Measurements from ENCODE around the gene MBD2. TPM values are rescaled to one million over a fixed set of nuclear protein-coding genes. Genes with fewer than 3 reads are reported as not detected.

MBD2 gene
- total RNA-seq, 2 experiments from 2014 or later = 101 to 102 TPM

GRCh38 chr18:54255141-54255540, 30.7 kb upstream of the MBD2 start:
- Mint-ChIP-seq H3K4me3 (no peak overlapping the region), H3K4me1 (ENCODE audit: low read depth) (peaks cover 18% of the 10 kb centered on the region), H3K36me3 (ENCODE audit: low read depth) (no peaks in the 10 kb centered on the region), H3K27me3 (no peaks in the 10 kb centered on the region), H3K27ac (no peak overlapping the region), H3K9me3 (no peaks in the 10 kb centered on the region)
- no peak for TF ChIP-seq CTCF (IDR thresholded peaks at IDR 0.05)
- CTCF ChIA-PET = no interaction called here
- DNase-seq (no peak), ATAC-seq (no peak)
- POLR2A ChIA-PET = no interaction called here
- intact Hi-C loops (cut with micrococcal nuclease) = no loop called here

GRCh38 chr18:54254265-54254758, 29.8 kb upstream of the MBD2 start:
- no peaks in the 10 kb centered on the region for H3K9me3 Mint-ChIP-seq
- H3K4me1 Mint-ChIP-seq (ENCODE audit: low read depth) = peaks cover 16% of the 10 kb centered on the region
- TF ChIP-seq CTCF (IDR thresholded peaks at IDR 0.05) = no peak
- ATAC-seq = no peak
- no peaks in the 10 kb centered on the region for H3K27me3 Mint-ChIP-seq
- intact Hi-C loops (cut with micrococcal nuclease) = no loop called here
- DNase-seq = no peak
- no peak overlapping the region for H3K27ac Mint-ChIP-seq
- ChIA-PET POLR2A (no interaction called here), CTCF (no interaction called here)
- no peak overlapping the region for H3K4me3 Mint-ChIP-seq
- H3K36me3 Mint-ChIP-seq (ENCODE audit: low read depth) = no peaks in the 10 kb centered on the region

GRCh38 chr18:54251606-54252390, 27.3 kb upstream of the MBD2 start:
- POLR2A ChIA-PET = no interaction called here
- CTCF ChIA-PET = interaction anchor here (1.0 kb wide), 1 partner anchor 18 kb away, joined by 4 read pairs; the partner anchor contains the start of gene POLI
- intact Hi-C loops (cut with micrococcal nuclease) = no loop called here
- no peaks in the 10 kb centered on the region for H3K36me3 Mint-ChIP-seq (ENCODE audit: low read depth)
- ATAC-seq (peak; percentile 27), DNase-seq (no peak)
- no peaks in the 10 kb centered on the region for H3K27me3 Mint-ChIP-seq
- H3K9me3 Mint-ChIP-seq = no peaks in the 10 kb centered on the region
- peaks cover 23% of the 10 kb centered on the region for H3K4me1 Mint-ChIP-seq (ENCODE audit: low read depth)
- no peak overlapping the region for H3K27ac Mint-ChIP-seq
- no peak overlapping the region for H3K4me3 Mint-ChIP-seq
- TF ChIP-seq CTCF (IDR thresholded peaks at IDR 0.05) = no peak

GRCh38 chr18:54250846-54251261, 26.4 kb upstream of the MBD2 start:
- no peak for TF ChIP-seq CTCF (IDR thresholded peaks at IDR 0.05)
- ATAC-seq = peak; percentile 56

GRCh38 chr18:54247511-54248175, 23.2 kb upstream of the MBD2 start:
- H3K4me1 Mint-ChIP-seq (ENCODE audit: low read depth) = peaks cover 23% of the 10 kb centered on the region
- no peak for DNase-seq
- intact Hi-C loops (cut with micrococcal nuclease) = no loop called here
- no peaks in the 10 kb centered on the region for H3K9me3 Mint-ChIP-seq
- POLR2A ChIA-PET = no interaction called here
- peak overlapping the region; percentile 26 for H3K4me3 Mint-ChIP-seq
- no peaks in the 10 kb centered on the region for H3K36me3 Mint-ChIP-seq (ENCODE audit: low read depth)
- ATAC-seq = no peak
- no peak for TF ChIP-seq CTCF (IDR thresholded peaks at IDR 0.05)
- CTCF ChIA-PET = interaction anchor here (1.0 to 1.4 kb wide), 3 partner anchors 9 to 22 kb away, joined by 3 read pairs; partner anchors contain the start of gene POLI
- H3K27me3 Mint-ChIP-seq = no peaks in the 10 kb centered on the region
- H3K27ac Mint-ChIP-seq = peak overlapping the region; percentile 83

More at GRCh38 chr18:54250846-54251261, 26.4 kb upstream of the MBD2 start:
- Mint-ChIP-seq H3K27me3 (no peaks in the 10 kb centered on the region), H3K4me1 (ENCODE audit: low read depth) (peaks cover 23% of the 10 kb centered on the region), H3K9me3 (no peaks in the 10 kb centered on the region), H3K4me3 (no peak overlapping the region), H3K36me3 (ENCODE audit: low read depth) (no peaks in the 10 kb centered on the region), H3K27ac (peak overlapping the region; percentile 8)
- POLR2A ChIA-PET = no interaction called here
- no peak for DNase-seq
- intact Hi-C loops (cut with micrococcal nuclease) = no loop called here
- CTCF ChIA-PET = no interaction called here
